Measurements from ENCODE around the gene PHF21B. TPM values are rescaled to one million over a fixed set of nuclear protein-coding genes. Genes with fewer than 3 reads are reported as not detected.

PHF21B gene
- total RNA-seq, 1 experiment from 2014 or later = 4.5 TPM

GRCh38 chr22:44969817-44970216 is 40.0 kb downstream of the PHF21B start:
- TF ChIP-seq CTCF (IDR thresholded peaks at IDR 0.05) (no peak), POLR2AphosphoS5 (IDR thresholded peaks at IDR 0.05; ENCODE audit: low read depth, low read length) (no peak), REST (IDR thresholded peaks at IDR 0.05; ENCODE audit: insufficient read depth in 1 of 2, low read depth in 2 of 2, low read length in 1 of 2) (no peak), TCF7L2 (IDR thresholded peaks at IDR 0.05; ENCODE audit: low read depth, low read length) (no peak), SIN3A (IDR thresholded peaks at IDR 0.05; ENCODE audit: borderline replicate concordance, insufficient read depth, low read depth, low read length) (no peak)
- Histone ChIP-seq H3K36me3 (ENCODE audit: control insufficient read depth, insufficient read depth, low read length) (no peaks in the 10 kb centered on the region), H3K27me3 (ENCODE audit: control insufficient read depth, insufficient read depth, low read length) (no peaks in the 10 kb centered on the region), H3K9me3 (ENCODE audit: control insufficient read depth, insufficient read depth, low read depth, low read length) (no peaks in the 10 kb centered on the region), H3K4me3 (ENCODE audit: low read depth in 2 of 2, low read length in 2 of 2) (no peak overlapping the region), H3K27ac (ENCODE audit: low read length) (no peak overlapping the region), H3K4me1 (ENCODE audit: control insufficient read depth, insufficient read depth, low read length) (no peaks in the 10 kb centered on the region)
- intact Hi-C loops (cut with micrococcal nuclease; ENCODE audit: unreplicated experiment) = loop anchor here (10.0 kb wide), 1 partner anchor 145 kb away; no protein-coding TSS in a partner anchor
- POLR2A ChIA-PET = no interaction called here
- ATAC-seq (no peak), DNase-seq (ENCODE audit: low read depth, low spot score) (no peak)
- BruUV-seq (replicated peaks) = no TSS peak
- in situ Hi-C loops (cut with HindIII; ENCODE audit: low pct_unique_long_range_greater_than_20kb, low sequenced_read_pairs) = no loop called here
- CTCF ChIA-PET = no interaction called here

- intact Hi-C loops (cut with micrococcal nuclease; ENCODE audit: unreplicated experiment) = loop anchor here (10.0 kb wide), 1 partner anchor 144 kb away; no protein-coding TSS in a partner anchor
- H3K4me3 ChIP-seq (ENCODE audit: low read depth in 2 of 2, low read length in 2 of 2) = no peak overlapping the region
- ChIA-PET CTCF (interaction anchor here (0.6 kb wide), 1 partner anchor 11 kb away, joined by 4 read pairs; no protein-coding TSS in a partner anchor), POLR2A (interaction anchor here (0.6 kb wide), 1 partner anchor 113 kb away, joined by 11 read pairs; no protein-coding TSS in a partner anchor)
- no peak overlapping the region for H3K27ac ChIP-seq (ENCODE audit: low read length)
- no peaks in the 10 kb centered on the region for H3K9me3 ChIP-seq (ENCODE audit: control insufficient read depth, insufficient read depth, low read depth, low read length)
- ATAC-seq = no peak
- H3K4me1 ChIP-seq (ENCODE audit: control insufficient read depth, insufficient read depth, low read length) = no peaks in the 10 kb centered on the region
- no TSS peak for BruUV-seq (replicated peaks)
- no peak for DNase-seq (ENCODE audit: low read depth, low spot score)
- no peaks in the 10 kb centered on the region for H3K27me3 ChIP-seq (ENCODE audit: control insufficient read depth, insufficient read depth, low read length)
- no peaks in the 10 kb centered on the region for H3K36me3 ChIP-seq (ENCODE audit: control insufficient read depth, insufficient read depth, low read length)
- TF ChIP-seq POLR2AphosphoS5 (IDR thresholded peaks at IDR 0.05; ENCODE audit: low read depth, low read length) = no peak
- no peak for TF ChIP-seq SIN3A (IDR thresholded peaks at IDR 0.05; ENCODE audit: borderline replicate concordance, insufficient read depth, low read depth, low read length)
- in situ Hi-C loops (cut with HindIII; ENCODE audit: low pct_unique_long_range_greater_than_20kb, low sequenced_read_pairs) = no loop called here
Observed at GRCh38 chr22:44968736-44969135, 41.1 kb downstream of the PHF21B start.

- POLR2A ChIA-PET = no interaction called here
- ATAC-seq (no peak), DNase-seq (ENCODE audit: low read depth, low spot score) (no peak)
- no peaks in the 10 kb centered on the region for H3K36me3 ChIP-seq (ENCODE audit: control insufficient read depth, insufficient read depth, low read length)
- BruUV-seq (replicated peaks) = no TSS peak
- no peak overlapping the region for H3K4me3 ChIP-seq (ENCODE audit: low read depth in 2 of 2, low read length in 2 of 2)
- no peaks in the 10 kb centered on the region for H3K27me3 ChIP-seq (ENCODE audit: control insufficient read depth, insufficient read depth, low read length)
- in situ Hi-C loops (cut with HindIII; ENCODE audit: low pct_unique_long_range_greater_than_20kb, low sequenced_read_pairs) (no loop called here), intact Hi-C loops (cut with micrococcal nuclease; ENCODE audit: unreplicated experiment) (loop anchor here (10.0 kb wide), 1 partner anchor 140 kb away; no protein-coding TSS in a partner anchor)
- no peaks in the 10 kb centered on the region for H3K9me3 ChIP-seq (ENCODE audit: control insufficient read depth, insufficient read depth, low read depth, low read length)
- TF ChIP-seq POLR2AphosphoS5 (IDR thresholded peaks at IDR 0.05; ENCODE audit: low read depth, low read length) (no peak), TCF7L2 (IDR thresholded peaks at IDR 0.05; ENCODE audit: low read depth, low read length) (no peak), SIN3A (IDR thresholded peaks at IDR 0.05; ENCODE audit: borderline replicate concordance, insufficient read depth, low read depth, low read length) (no peak), CTCF (IDR thresholded peaks at IDR 0.05) (no peak), REST (IDR thresholded peaks at IDR 0.05; ENCODE audit: insufficient read depth in 1 of 2, low read depth in 2 of 2, low read length in 1 of 2) (no peak)
- CTCF ChIA-PET = no interaction called here
- H3K4me1 ChIP-seq (ENCODE audit: control insufficient read depth, insufficient read depth, low read length) = no peaks in the 10 kb centered on the region
- H3K27ac ChIP-seq (ENCODE audit: low read length) = no peak overlapping the region
Observed at GRCh38 chr22:44965171-44965570, 44.6 kb downstream of the PHF21B start.
